ENCODE measurements around the gene ARL5A. TPM values are rescaled to one million over a fixed set of nuclear protein-coding genes. Genes with fewer than 3 reads are reported as not detected.
A peak's percentile ranks its signal among the peaks of the same experiment; 100 is the strongest.

The ARL5A gene
- total RNA-seq, 6 donors from 2014 or later = 52.4 to 76.8 (median 54.9) TPM

GRCh38 chr2:151861174-151861573 lies 33.0 kb upstream of the ARL5A start:
- Histone ChIP-seq H3K4me1 (peaks cover 0 to 7% (median 0%) of the 10 kb centered on the region in 4 donors), H3K27me3 (no peaks in the 10 kb centered on the region), H3K27ac (no peak overlapping the region), H3K36me3 (no peaks in the 10 kb centered on the region), H3K9me3 (no peaks in the 10 kb centered on the region), H3K4me3 (no peak overlapping the region)
- 74 to 76% methylated on average over 4 of the region's 4 CpGs for whole genome bisulfite sequencing, 2 donors
- no peak for TF ChIP-seq EP300 (IDR thresholded peaks at IDR 0.05)
- no peak for TF ChIP-seq POLR2A (IDR thresholded peaks at IDR 0.05)
- TF ChIP-seq POLR2AphosphoS5 (IDR thresholded peaks at IDR 0.05) = no peak
- TF ChIP-seq, protein P1, sequence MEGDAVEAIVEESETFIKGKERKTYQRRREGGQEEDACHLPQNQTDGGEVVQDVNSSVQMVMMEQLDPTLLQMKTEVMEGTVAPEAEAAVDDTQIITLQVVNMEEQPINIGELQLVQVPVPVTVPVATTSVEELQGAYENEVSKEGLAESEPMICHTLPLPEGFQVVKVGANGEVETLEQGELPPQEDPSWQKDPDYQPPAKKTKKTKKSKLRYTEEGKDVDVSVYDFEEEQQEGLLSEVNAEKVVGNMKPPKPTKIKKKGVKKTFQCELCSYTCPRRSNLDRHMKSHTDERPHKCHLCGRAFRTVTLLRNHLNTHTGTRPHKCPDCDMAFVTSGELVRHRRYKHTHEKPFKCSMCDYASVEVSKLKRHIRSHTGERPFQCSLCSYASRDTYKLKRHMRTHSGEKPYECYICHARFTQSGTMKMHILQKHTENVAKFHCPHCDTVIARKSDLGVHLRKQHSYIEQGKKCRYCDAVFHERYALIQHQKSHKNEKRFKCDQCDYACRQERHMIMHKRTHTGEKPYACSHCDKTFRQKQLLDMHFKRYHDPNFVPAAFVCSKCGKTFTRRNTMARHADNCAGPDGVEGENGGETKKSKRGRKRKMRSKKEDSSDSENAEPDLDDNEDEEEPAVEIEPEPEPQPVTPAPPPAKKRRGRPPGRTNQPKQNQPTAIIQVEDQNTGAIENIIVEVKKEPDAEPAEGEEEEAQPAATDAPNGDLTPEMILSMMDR (IDR thresholded peaks at IDR 0.05) = no peak
- ATAC-seq (ENCODE audit: low FRiP score in 2 of 2) (no peak), DNase-seq (no peak)

DNA sequence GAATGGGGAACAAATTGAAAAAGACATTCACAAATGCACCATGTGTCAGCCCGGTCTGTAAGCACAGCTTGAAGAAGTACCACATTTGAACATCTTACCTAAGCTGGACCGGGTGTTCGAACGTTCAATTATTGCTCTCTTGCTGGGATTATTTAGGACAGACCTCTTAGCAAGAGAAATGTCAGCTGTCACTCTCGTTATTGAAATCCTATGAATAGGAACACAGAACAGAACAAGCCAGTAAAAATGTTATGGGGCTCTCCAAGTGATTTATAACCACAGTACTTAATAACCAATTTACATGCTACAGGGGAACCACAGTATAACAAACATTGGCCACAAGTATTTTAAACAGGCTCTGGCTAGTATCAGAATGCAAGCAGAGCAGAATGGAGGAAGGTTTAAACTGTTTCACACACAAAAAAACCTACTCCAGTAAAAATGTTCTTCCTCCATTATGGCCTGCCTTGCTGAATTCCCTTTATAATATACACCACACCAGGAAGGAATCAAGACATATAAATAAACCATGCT lies 32.5 kb upstream of the ARL5A start:
- no peaks in the 10 kb centered on the region for H3K36me3 ChIP-seq
- no peaks in the 10 kb centered on the region for H3K9me3 ChIP-seq
- 94 to 97% methylated on average over 5 of the region's 5 CpGs for whole genome bisulfite sequencing, 2 donors
- no peak for DNase-seq
- peaks cover 0 to 7% (median 0%) of the 10 kb centered on the region in 4 donors for H3K4me1 ChIP-seq
- no peak for ATAC-seq (ENCODE audit: low FRiP score in 2 of 2)
- no peak overlapping the region for H3K4me3 ChIP-seq
- no peak overlapping the region for H3K27ac ChIP-seq
- TF ChIP-seq POLR2AphosphoS5 (IDR thresholded peaks at IDR 0.05) (no peak), POLR2A (IDR thresholded peaks at IDR 0.05) (no peak), EP300 (IDR thresholded peaks at IDR 0.05) (no peak)
- TF ChIP-seq, protein P1 (IDR thresholded peaks at IDR 0.05) = no peak
- no peaks in the 10 kb centered on the region for H3K27me3 ChIP-seq

DNA sequence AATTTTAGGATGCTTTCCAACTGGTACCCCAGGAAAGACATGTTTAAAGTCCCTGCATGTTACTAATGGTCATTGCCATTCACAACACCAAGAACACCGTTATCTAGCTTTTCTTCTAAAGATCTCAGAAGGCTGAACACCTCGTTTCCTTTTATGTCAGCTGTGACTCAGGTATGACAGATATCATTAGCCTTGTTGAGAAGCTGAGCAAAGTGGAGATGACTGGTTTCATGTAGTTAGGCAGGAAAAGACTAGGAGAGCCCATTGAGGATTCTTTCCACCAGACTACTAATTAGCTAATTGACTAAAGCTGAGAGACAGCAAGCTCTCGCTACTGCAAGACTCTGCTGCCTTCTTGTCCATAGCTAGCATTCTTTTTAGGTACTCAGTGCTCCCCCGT lies 32.0 kb upstream of the ARL5A start:
- H3K4me3 ChIP-seq = no peak overlapping the region
- TF ChIP-seq POLR2AphosphoS5 (IDR thresholded peaks at IDR 0.05) = no peak
- TF ChIP-seq EP300 (IDR thresholded peaks at IDR 0.05) = no peak
- no peak for TF ChIP-seq POLR2A (IDR thresholded peaks at IDR 0.05)
- TF ChIP-seq, protein P1 (IDR thresholded peaks at IDR 0.05) = no peak
- no peaks in the 10 kb centered on the region for H3K27me3 ChIP-seq
- no peaks in the 10 kb centered on the region for H3K36me3 ChIP-seq
- no peak for DNase-seq
- H3K9me3 ChIP-seq = no peaks in the 10 kb centered on the region
- peaks cover 0 to 7% (median 0%) of the 10 kb centered on the region in 4 donors for H3K4me1 ChIP-seq
- no peak for ATAC-seq (ENCODE audit: low FRiP score in 2 of 2)
- WGBS, 2 donors = 93 to 99% methylated on average over 4 of the region's 4 CpGs
- H3K27ac ChIP-seq = no peak overlapping the region

DNA sequence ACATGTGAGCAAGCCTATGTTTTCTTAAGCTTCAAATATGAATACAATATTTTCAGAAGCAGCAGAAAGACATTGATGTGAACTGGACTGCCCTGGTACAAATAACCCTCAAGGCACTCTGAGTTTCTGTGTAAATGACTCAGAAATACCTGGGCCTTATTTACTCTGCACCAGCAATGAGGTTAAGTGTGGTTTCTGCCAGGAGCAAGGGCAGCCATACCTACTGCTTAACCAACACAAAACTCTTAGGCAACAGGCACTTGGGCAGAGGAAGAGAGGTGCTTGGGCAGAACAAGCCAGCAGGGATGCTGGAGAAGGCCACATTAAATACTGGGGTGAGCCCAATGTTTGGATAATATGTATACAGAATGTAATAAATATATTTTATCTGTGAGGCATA lies 29.4 kb upstream of the ARL5A start:
- no peak overlapping the region for H3K4me3 ChIP-seq
- peak in 1 of 2 donors; percentile 85 for DNase-seq
- H3K4me1 ChIP-seq = peaks cover 0 to 18% (median 8%) of the 10 kb centered on the region in 4 donors
- no peaks in the 10 kb centered on the region for H3K27me3 ChIP-seq
- peak; percentile 59 to 93 for ATAC-seq (ENCODE audit: low FRiP score in 2 of 2)
- peak in 1 of 4 donors; percentile 51 for TF ChIP-seq EP300 (IDR thresholded peaks at IDR 0.05)
- TF ChIP-seq, protein P1 (IDR thresholded peaks at IDR 0.05) = no peak
- TF ChIP-seq POLR2AphosphoS5 (IDR thresholded peaks at IDR 0.05) = peak; percentile 38 to 50
- no peaks in the 10 kb centered on the region for H3K36me3 ChIP-seq
- H3K27ac ChIP-seq = no peak overlapping the region
- H3K9me3 ChIP-seq = no peaks in the 10 kb centered on the region

- DNase-seq (no peak), ATAC-seq (ENCODE audit: low FRiP score in 2 of 2) (no peak)
- Histone ChIP-seq H3K36me3 (no peaks in the 10 kb centered on the region), H3K9me3 (no peaks in the 10 kb centered on the region), H3K27me3 (no peaks in the 10 kb centered on the region), H3K27ac (no peak overlapping the region), H3K4me1 (peaks cover 0 to 21% (median 8%) of the 10 kb centered on the region in 4 donors), H3K4me3 (no peak overlapping the region)
- 69 to 78% methylated on average over 3 of the region's 3 CpGs for WGBS, 2 donors
- TF ChIP-seq POLR2AphosphoS5 (IDR thresholded peaks at IDR 0.05) (no peak), EP300 (IDR thresholded peaks at IDR 0.05) (no peak), POLR2A (IDR thresholded peaks at IDR 0.05) (no peak)
- TF ChIP-seq, protein P1 (IDR thresholded peaks at IDR 0.05) = no peak
Observed at GRCh38 chr2:151855111-151855510, 26.9 kb upstream of the ARL5A start.

Data from upper lobe of left lung (tissue), 6 donors.